ENCODE measurements around the gene RFTN1.

RFTN1 gene

DNA sequence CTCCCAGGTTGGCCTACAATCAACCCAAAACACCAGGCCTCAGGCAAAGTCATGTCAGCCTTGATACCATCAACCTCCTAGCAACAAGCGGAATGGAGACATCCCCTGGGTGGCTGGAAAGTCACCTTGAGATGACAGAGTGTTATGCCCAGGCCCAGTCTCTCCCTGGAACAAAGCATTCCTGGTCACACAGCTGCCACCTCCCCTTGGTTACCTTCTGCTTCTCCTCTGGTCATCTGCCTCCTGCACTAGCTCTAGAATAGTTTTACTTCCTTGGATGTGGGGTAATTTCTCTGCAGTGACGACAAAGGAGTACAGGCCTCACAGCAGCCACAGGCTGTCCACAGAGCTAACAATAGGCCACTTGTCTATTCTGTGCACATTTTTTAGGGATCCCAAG is 114.9 kb downstream of the RFTN1 start:
- TF ChIP-seq, protein P1, sequence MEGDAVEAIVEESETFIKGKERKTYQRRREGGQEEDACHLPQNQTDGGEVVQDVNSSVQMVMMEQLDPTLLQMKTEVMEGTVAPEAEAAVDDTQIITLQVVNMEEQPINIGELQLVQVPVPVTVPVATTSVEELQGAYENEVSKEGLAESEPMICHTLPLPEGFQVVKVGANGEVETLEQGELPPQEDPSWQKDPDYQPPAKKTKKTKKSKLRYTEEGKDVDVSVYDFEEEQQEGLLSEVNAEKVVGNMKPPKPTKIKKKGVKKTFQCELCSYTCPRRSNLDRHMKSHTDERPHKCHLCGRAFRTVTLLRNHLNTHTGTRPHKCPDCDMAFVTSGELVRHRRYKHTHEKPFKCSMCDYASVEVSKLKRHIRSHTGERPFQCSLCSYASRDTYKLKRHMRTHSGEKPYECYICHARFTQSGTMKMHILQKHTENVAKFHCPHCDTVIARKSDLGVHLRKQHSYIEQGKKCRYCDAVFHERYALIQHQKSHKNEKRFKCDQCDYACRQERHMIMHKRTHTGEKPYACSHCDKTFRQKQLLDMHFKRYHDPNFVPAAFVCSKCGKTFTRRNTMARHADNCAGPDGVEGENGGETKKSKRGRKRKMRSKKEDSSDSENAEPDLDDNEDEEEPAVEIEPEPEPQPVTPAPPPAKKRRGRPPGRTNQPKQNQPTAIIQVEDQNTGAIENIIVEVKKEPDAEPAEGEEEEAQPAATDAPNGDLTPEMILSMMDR (IDR thresholded peaks at IDR 0.05; ENCODE audit: extremely low read depth, insufficient read depth, missing control alignments) = no peak
- DNase-seq (ENCODE audit: low spot score) = no peak
- in situ Hi-C loops (cut with MboI; ENCODE audit: low pct_unique_long_range_greater_than_20kb, low sequenced_read_pairs, unreplicated experiment) = no loop called here

DNA sequence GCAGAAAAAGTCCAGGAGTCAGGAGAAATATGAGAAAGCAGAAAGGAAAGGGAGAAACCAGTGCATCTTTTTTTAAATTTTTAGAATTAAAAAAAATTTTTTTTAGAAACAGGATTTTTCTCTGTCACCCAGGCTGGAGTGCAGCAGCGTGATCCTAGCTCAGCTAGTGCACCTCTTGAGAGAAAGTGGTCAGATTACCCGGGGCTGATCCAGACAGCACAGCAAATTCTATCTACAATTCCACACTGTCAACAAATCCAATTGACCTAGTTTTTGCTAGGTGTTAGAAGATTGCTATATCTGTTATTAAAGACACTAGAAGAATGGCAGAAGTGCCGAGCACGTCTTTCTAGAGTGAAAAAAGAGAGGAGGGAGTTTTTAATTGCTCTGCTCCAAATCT is 117.3 kb downstream of the RFTN1 start:
- TF ChIP-seq, protein P1 (IDR thresholded peaks at IDR 0.05; ENCODE audit: extremely low read depth, insufficient read depth, missing control alignments) = no peak
- in situ Hi-C loops (cut with MboI; ENCODE audit: low pct_unique_long_range_greater_than_20kb, low sequenced_read_pairs, unreplicated experiment) = no loop called here
- no peak for DNase-seq (ENCODE audit: low spot score)

DNA sequence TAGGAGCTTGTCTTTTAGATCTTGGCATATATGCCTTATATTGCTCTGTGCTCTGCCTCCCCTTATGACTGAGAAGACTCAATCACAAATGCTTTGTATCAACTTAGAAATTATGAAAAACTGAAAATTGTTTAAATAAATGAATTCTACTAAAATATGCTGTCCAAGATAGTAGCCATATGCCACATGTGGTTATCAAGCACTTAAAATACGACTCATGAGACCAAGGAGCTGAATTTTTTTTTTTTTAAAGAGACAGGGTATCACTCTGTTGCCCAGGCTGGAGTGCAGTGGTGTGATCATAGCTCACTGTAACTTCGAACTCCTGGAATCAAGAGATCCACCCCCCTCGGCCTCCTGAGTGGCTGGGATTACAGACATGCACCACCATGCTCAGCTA is 118.3 kb downstream of the RFTN1 start:
- DNase-seq (ENCODE audit: low spot score) = no peak
- in situ Hi-C loops (cut with MboI; ENCODE audit: low pct_unique_long_range_greater_than_20kb, low sequenced_read_pairs, unreplicated experiment) = no loop called here
- TF ChIP-seq, protein P1 (IDR thresholded peaks at IDR 0.05; ENCODE audit: extremely low read depth, insufficient read depth, missing control alignments) = no peak

DNA sequence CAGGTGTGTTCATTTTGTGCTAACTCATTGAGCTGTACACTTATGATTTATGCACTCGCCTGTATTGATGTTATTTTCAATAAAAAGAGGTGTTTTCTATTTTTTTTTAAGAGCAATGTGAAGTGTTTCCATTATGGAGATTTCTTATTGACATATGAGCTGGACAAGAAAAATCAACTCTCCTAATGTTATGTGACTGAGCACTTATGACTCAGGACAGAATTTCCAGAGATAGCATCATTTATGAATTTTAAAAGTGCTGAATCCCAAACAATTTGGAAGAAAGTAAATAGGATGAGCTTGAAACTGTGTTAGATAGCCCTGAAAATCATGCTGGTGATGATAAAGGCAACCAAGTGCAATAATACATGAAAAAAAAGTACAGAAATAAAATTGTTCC is 118.9 kb downstream of the RFTN1 start:
- in situ Hi-C loops (cut with MboI; ENCODE audit: low pct_unique_long_range_greater_than_20kb, low sequenced_read_pairs, unreplicated experiment) = no loop called here
- DNase-seq (ENCODE audit: low spot score) = no peak
- TF ChIP-seq, protein P1 (IDR thresholded peaks at IDR 0.05; ENCODE audit: extremely low read depth, insufficient read depth, missing control alignments) = no peak

DNA sequence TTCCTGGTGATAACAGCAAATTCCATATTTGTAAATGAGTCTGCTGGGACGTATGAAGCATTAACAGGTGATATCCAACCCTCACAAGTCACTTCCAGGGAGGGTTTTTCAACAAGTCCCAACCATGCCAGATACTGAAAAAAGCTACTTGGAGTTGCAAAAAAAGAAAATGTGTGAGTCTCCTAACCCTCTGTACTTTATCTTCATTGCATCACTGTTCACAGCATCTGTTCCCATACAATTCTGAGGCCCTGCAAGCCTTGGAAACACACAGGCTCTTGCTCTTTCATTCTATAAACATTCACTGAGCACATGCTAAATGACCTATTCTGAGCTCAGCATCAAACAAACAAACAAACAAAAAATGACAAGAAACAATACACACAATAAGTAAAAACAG is 120.8 kb downstream of the RFTN1 start:
- DNase-seq (ENCODE audit: low spot score) = no peak
- in situ Hi-C loops (cut with MboI; ENCODE audit: low pct_unique_long_range_greater_than_20kb, low sequenced_read_pairs, unreplicated experiment) = no loop called here

DNA sequence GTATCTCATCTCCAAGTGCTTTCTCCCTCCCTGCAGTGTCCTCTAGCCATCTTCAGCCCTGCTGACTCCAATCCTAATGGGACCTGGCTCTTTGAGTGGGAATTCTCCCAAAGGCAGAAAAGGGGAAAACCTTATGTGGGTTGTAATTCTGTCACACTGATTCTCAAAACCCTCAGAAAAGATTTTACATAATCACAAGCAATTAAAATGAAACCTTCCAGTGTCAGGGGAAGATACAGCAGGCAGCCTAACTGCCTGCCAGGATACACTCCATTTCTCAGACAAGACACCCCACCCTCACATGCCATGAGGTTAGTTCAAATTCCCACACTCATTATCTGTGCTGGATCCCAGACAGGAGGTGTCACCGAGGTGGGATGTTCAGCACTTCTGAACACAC is 121.4 kb downstream of the RFTN1 start:
- no peak for DNase-seq (ENCODE audit: low spot score)
- TF ChIP-seq, protein P1 (IDR thresholded peaks at IDR 0.05; ENCODE audit: extremely low read depth, insufficient read depth, missing control alignments) = no peak
- in situ Hi-C loops (cut with MboI; ENCODE audit: low pct_unique_long_range_greater_than_20kb, low sequenced_read_pairs, unreplicated experiment) = no loop called here

More for the DNA sequence above, 120.8 kb downstream of the RFTN1 start:
- TF ChIP-seq, protein P1 (IDR thresholded peaks at IDR 0.05; ENCODE audit: extremely low read depth, insufficient read depth, missing control alignments) = no peak

DNA sequence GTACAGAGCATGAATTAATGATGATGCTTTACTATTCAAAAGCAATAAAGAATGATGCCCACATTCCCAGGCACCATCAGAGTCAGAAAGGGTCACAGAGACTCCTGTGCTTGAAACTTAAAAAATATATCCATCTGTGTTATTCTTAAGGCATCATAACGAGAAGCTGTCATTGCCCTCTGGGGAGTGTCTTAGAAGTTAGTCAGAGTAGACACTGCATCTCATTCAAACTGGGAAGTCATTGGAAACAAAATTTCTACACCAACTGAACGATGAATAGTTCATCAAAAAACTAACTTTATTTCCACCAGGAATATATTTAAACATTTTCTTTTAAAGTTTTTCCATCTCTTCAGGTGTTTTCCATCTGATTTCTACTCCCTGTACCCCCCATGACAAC is 122.9 kb downstream of the RFTN1 start:
- TF ChIP-seq, protein P1 (IDR thresholded peaks at IDR 0.05; ENCODE audit: extremely low read depth, insufficient read depth, missing control alignments) = no peak
- in situ Hi-C loops (cut with MboI; ENCODE audit: low pct_unique_long_range_greater_than_20kb, low sequenced_read_pairs, unreplicated experiment) = no loop called here
- no peak for DNase-seq (ENCODE audit: low spot score)

Measured in GM13977 (cell line).